BJ (cell line): ENCODE data around the gene SLC12A7. TPM values are rescaled to one million over a fixed set of nuclear protein-coding genes. Genes with fewer than 3 reads are reported as not detected.
"Not testable (repeated sequence)": the region's sequence is repeated elsewhere in the genome, so short reads cannot be mapped to it uniquely, and the experiment has no call there.

Experiments
- CTCF ChIA-PET: fragments of 350-600 bp; formaldehyde crosslinking; extraction: SDS; loops from one replicate; lab custom pipeline; 2021; ENCODE audit warnings: antibody characterized with exemption, inconsistent platforms; lab: Yijun Ruan, JAX
- POLR2A ChIA-PET: fragments of 300-600 bp; sonication (Branson Sonifier 250); formaldehyde crosslinking; extraction: SDS; loops from one replicate; lab custom pipeline; 2021; ENCODE audit warnings: antibody characterized with exemption; lab: Charles Lee
- DNase-seq: peaks from one replicate; pipeline ENCODE4 v3.0.0-alpha.2; 2011; ENCODE audit warnings: low read depth
- H3K27me3 ChIP-seq: 2 replicates; pipeline ENCODE4 v1.6.0; 2011; ENCODE audit warnings: low read length; ENCODE audit not compliant: control insufficient read depth, insufficient read depth
- H3K36me3 ChIP-seq: 2 replicates; pipeline ENCODE4 v1.5.1; 2011; ENCODE audit warnings: low read length; ENCODE audit not compliant: control insufficient read depth, insufficient read depth
- H3K4me3 ChIP-seq: 2 replicates; pipeline ENCODE4 v1.5.1; 2011; ENCODE audit warnings: low read depth, mild to moderate bottlenecking, control low read depth, low read length
- polyA plus RNA-seq: library from polyadenylated mRNA; depleted of rRNA; stranded (reverse); fragments of >200 nt; gene quantifications from 2 replicates; pipeline ENCODE4 v1.2.3, GENCODE V29; 2011
- TF ChIP-seq, protein P1 (sequence below): IDR thresholded peaks from 2 replicates; pipeline ENCODE4 v1.5.1; 2011; ENCODE audit warnings: low read depth, mild to moderate bottlenecking, control low read depth, inconsistent platforms, low read length, moderate library complexity; ENCODE audit not compliant: insufficient read depth

Gene SLC12A7
- polyA plus RNA-seq, 1 experiment: 4.6 TPM

DNA sequence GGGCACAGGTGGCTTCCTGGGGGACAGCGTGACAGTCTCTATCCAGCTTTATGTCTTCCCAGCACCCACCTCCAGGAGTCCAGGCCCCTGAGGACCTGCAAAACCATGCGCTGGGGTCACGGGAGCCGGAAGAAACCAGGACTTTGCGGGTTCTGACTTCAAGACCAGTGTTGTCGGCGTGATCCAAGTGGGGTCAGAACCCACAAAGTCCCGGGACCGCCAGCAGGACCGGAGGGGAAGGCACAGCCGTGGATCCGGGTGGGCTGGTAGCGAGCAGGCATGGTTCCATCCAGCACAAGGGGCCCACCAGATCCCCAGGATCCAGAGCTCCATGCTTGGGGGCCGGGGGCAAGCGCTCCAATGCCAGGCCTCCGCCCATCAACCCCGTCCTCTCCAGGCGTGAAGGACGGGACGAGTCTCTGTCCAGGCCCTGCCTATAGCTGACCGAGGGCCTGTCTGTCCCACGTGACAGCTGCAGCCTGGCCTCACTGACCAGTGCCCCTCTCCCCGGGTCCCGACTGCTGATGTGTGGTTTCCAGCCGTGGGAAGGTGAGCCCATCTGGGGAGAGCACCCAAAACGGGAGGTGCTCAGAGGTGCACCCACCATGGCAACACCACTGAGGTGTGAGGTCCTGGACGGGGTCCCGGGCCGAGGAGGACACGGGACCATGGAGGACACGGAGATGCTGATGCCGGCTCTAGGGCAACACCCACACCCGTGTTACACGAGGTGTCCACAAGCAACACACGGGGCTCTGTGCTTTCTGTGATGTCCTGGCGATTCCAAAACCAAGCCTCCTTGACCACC is 48.9 kb downstream of the SLC12A7 start:
- H3K27me3 ChIP-seq: no peaks in the 10 kb centered on the region
- DNase-seq: no peak
- no peak overlapping the region for H3K4me3 ChIP-seq
- peaks cover 3% of the 10 kb centered on the region; the same call in 1 of the 2 replicates for H3K36me3 ChIP-seq
- CTCF ChIA-PET: no interaction called here
- POLR2A ChIA-PET: no interaction called here
- TF ChIP-seq, protein P1, sequence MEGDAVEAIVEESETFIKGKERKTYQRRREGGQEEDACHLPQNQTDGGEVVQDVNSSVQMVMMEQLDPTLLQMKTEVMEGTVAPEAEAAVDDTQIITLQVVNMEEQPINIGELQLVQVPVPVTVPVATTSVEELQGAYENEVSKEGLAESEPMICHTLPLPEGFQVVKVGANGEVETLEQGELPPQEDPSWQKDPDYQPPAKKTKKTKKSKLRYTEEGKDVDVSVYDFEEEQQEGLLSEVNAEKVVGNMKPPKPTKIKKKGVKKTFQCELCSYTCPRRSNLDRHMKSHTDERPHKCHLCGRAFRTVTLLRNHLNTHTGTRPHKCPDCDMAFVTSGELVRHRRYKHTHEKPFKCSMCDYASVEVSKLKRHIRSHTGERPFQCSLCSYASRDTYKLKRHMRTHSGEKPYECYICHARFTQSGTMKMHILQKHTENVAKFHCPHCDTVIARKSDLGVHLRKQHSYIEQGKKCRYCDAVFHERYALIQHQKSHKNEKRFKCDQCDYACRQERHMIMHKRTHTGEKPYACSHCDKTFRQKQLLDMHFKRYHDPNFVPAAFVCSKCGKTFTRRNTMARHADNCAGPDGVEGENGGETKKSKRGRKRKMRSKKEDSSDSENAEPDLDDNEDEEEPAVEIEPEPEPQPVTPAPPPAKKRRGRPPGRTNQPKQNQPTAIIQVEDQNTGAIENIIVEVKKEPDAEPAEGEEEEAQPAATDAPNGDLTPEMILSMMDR: no peak

DNA sequence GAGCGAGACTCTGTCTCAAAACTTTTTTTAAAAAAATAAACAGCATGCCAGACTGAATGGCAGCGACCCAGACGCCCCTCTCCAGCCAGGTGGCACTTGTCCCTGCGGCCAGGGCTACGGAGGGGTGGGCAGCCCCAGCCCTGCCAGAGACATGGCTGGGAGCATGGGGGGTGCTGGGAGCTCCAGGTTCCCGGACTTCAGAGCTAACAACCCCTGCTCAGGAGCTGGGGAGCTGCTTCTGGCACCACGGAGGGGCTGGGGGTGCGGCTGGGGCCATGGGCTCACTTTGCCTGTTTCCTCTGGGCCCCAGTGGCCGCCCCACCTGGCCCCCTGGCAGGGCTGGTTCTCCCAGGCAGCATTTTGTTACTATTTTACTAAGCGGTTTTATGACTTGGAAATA is 49.9 kb downstream of the SLC12A7 start:
- Histone ChIP-seq H3K4me3 (no peak overlapping the region), H3K27me3 (no peaks in the 10 kb centered on the region), H3K36me3 (peaks cover 3% of the 10 kb centered on the region; the same call in 1 of the 2 replicates)
- DNase-seq: no peak
- TF ChIP-seq, protein P1: no peak
- ChIA-PET POLR2A (no interaction called here), CTCF (no interaction called here)

DNA sequence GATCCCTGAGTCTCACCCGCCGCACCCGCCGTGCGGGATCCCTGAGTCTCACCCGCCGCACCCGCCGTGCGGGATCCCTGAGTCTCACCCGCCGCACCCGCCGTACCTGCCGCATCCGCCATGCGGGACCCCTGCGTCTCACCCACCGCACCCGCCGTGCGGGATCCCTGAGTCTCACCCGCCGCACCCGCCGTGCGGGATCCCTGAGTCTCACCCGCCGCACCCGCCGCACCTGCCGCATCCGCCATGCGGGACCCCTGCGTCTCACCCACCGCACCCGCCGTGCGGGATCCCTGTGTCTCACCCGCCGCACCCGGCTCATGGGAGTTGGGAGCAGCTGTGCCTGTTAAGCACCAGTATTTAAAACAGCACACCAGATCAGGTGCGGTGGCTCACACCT is 50.6 kb downstream of the SLC12A7 start:
- CTCF ChIA-PET, DNase-seq, POLR2A ChIA-PET, H3K4me3 ChIP-seq, H3K27me3 ChIP-seq, H3K36me3 ChIP-seq: not testable (repeated sequence)

DNA sequence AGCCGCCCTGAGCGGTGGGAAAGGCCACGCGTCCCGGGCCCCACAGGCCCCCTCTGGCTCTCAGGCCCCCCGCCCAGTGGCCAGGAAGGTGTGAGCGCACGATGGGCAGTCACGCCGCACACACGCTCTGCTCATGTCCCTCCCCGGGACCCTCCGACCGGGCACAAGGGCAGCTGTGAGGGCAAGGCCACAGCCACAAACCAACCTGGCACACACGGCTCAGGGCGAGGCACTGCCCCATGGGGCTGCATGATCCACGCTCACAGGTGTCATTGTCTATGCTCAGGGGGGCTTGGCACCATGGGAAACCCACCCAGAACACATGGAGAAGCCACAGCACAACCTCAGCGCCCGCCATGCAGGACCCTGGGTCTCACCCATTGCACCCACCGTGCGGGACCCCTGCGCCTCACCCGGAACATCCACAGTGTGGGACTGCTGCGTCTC is 51.3 kb downstream of the SLC12A7 start:
- ChIA-PET POLR2A (no interaction called here), CTCF (no interaction called here)
- no peak for DNase-seq
- no peaks in the 10 kb centered on the region for H3K27me3 ChIP-seq
- TF ChIP-seq, protein P1: no peak
- H3K36me3 ChIP-seq: peaks cover 3% of the 10 kb centered on the region; the same call in 1 of the 2 replicates
- H3K4me3 ChIP-seq: no peak overlapping the region

DNA sequence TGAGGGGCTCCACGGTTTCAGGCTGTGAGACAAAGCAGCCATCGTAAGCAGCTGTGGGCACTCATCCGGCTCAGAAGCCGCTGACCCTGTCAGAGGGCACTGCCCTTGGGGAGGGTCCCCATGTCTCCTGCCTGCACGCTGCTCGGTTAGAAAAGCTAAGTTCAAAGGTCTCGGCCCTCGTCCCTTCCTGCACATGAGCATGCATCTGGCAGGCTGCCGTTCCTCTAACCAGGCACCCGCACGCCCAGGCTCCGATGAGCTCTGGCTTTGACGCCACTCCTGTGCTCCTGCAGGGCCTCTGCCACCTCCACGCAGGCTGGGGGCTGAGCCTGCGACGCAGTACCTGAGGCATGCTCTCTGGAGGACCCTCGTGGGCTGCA is 52.0 kb downstream of the SLC12A7 start:
- ChIA-PET CTCF (no interaction called here), POLR2A (no interaction called here)

More for the DNA sequence above, 52.0 kb downstream of the SLC12A7 start:
- Histone ChIP-seq H3K27me3 (no peaks in the 10 kb centered on the region), H3K4me3 (no peak overlapping the region), H3K36me3 (peaks cover 3% of the 10 kb centered on the region; the same call in 1 of the 2 replicates)
- no peak for DNase-seq
- TF ChIP-seq, protein P1: no peak
